ENCODE measurements around the gene CXCR1.
A peak's percentile ranks its signal among the peaks of the same experiment; 100 is the strongest.
"Not testable (repeated sequence)": the region's sequence is repeated elsewhere in the genome, so short reads cannot be mapped to it uniquely, and the experiment has no call there.

CXCR1 gene

DNA sequence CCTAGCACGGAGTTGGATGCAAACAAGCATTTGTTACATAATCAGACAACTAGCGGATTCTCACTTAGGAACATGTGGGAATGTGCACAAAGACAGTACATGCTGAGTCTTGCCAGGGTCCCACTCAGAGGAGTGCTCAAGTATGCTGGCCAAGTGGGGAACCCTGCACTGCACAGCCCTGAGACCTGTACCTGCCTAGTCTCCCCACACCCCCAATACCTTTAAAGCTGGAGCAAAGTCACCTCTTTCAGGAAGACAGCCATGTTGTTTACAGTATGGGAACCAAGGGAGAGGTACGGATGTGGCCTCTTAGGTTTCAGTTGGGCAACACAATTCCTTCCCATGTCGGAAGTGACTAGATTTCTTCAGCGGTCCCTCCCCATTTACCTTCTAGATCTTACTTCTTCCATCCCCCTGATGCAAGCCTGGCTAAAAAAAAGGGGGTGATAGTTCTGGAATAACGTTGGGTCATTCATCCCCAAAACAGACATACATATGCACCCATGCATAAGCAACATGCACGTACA, 10.7 kb downstream of the CXCR1 start:
- no peak for DNase-seq

GRCh38 chr2:218152777-218153176, 14.0 kb downstream of the CXCR1 start:
- no peak for DNase-seq

DNA sequence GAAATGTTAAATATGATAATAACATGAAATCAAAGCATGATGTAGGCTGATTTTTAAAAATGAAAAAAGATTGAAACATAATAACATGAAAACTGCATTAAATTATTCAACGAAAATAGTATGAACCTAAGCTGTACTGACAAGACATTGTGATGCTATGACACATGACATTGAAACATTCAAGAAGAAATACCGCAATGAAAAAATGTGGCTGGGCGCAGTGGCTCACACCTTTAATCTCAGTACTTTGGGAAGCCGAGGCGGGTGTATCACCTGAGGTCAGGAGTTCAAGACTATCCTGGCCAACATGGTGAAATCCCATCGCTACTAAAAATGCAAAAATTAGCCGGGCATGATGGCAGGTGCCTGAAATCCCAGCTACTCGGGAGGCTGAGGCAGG, 14.6 kb downstream of the CXCR1 start:
- DNase-seq: no peak

- DNase-seq: no peak
Observed at GRCh38 chr2:218149848-218150440, 16.8 kb downstream of the CXCR1 start.

DNA sequence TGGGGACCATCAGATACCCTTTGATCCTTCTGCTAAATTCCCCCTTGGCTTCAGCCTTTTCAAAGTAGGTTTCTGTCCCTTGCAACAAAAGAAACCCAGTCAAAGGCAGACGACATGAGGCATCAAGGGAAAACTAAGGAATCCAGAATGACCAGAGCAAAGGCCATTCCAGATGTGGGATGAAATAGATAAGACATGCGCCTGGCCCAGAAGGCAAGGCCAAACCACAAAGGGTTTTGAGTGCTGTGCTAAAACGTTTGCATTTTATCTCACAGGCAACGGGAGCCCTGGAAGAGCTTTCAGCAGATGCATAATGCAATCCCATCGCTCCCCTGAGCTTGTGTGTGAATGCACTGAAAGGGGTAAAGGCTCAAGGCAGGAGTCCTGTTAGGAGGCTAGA, 17.7 kb downstream of the CXCR1 start:
- no peak for DNase-seq

GRCh38 chr2:218146056-218146455, 20.7 kb downstream of the CXCR1 start:
- no peak for DNase-seq

DNA sequence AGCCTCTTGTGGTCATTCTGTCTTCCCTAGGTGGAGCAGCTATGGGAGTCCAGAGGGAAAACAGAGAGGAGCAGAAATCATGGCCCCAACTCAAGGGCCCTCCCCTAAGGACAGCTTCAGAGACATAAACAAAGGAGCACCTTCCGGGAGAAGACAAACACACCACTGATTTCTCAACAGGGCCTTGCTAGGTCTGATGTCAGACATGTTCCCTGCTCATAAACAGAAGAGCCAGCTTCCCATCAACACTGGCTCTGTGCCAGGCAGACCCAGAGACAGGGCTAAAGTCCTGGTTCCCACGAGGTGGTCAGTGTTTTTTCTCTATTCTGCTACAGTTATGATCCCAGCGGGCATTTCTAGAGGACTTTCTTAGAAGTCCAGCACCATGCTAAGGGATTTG, 21.6 kb downstream of the CXCR1 start:
- peak; percentile 43 for DNase-seq

GRCh38 chr2:218138047-218138446, 28.7 kb downstream of the CXCR1 start:
- no peak for DNase-seq

GRCh38 chr2:218137514-218137913, 29.2 kb downstream of the CXCR1 start:
- DNase-seq: no peak

GRCh38 chr2:218130822-218131221, 35.9 kb downstream of the CXCR1 start:
- DNase-seq: no peak

DNA sequence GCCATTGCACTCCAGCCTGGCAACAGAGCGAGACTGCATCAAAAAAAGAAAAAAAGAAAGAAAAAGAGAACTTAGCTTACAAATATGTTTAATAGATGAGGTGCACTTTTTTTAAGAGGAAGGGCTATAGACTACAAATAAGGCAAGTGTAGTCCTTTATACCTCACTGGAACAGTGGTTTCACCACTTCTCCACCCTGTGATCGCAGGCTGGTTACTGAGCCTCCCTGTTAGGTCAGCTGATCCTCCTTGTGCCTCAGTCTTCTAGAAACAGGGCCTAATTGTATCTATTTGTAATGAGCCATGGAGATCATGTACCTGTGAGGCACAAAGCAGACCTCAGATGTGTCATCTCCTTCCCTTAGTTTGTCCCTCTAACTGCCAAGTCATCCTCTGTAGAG, 36.4 kb downstream of the CXCR1 start:
- no peak for DNase-seq

DNA sequence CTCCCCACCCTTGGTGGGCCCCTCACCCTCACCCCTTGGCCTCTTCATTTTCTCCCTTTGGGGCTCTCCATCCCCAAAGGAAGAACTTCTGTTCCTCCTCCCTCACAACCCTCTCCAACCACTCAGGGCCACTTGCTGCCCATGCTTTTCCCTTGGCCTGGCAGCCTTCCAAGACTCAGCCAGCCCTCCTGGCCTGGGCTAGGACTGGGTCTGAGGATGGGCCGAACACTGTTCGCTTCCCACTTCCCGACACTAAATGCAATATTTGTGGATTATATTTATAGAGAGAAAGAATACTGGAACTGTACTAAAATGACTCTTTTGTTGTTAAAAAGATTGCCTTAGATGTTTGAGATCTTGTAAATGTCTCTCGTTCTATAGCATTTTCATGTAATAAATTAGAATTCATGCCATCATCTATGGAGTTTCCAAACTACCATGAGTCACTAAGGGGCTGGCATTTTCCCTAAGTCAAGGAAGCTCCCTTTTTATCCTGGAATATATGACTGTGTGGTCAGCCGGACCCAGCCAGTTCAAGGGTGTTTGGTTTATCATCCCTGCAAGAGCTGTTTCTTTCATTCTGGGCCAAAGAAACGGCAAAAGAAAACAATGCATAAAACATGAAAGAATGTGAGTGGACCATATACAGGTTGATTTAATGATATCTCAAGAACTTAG, 37.2 kb downstream of the CXCR1 start:
- DNase-seq: peak; percentile 16

DNA sequence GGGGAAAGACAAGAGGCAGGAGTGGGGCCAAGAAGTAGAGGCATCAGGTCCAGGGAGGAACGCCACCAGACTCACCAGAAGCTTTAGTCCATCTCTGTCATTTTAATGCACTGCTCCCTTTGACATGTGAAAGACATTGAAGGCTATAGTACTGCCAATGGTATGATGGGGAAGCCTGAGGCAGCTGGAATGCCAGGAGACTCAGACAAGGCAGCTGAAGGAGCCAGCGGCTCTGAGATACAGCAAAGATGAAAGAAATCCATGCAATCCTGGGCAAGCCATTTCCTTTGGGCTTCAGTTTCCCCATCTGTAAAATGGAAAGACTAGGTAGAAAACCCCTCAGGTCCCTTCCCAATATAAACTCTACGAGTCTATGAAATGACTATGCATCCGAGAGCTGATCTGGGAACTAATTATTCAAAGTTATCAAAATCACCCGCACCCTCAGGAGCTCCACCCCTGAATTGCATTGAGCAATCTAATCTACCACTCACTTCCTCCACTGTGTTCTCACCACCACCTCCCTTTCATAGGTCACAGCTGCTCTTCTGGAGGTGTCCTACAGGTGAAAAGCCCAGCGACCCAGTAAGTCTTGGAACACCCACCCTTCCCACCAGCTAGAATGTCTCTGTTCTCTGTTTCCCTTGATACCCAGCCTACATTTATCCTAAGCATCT, 37.8 kb downstream of the CXCR1 start:
- no peak for DNase-seq

- no peak for DNase-seq
Observed at GRCh38 chr2:218127929-218128455, 38.8 kb downstream of the CXCR1 start.

GRCh38 chr2:218125626-218126080, 41.1 kb downstream of the CXCR1 start, which contains the start of gene CXCR2:
Gene CXCR2, plus strand, starts transcription at chr2:218126028. Its CDS starts 8,774 bp downstream, at chr2:218134802.
- no peak for DNase-seq

GRCh38 chr2:218125095-218125494, 41.7 kb downstream of the CXCR1 start:
- no peak for DNase-seq

DNA sequence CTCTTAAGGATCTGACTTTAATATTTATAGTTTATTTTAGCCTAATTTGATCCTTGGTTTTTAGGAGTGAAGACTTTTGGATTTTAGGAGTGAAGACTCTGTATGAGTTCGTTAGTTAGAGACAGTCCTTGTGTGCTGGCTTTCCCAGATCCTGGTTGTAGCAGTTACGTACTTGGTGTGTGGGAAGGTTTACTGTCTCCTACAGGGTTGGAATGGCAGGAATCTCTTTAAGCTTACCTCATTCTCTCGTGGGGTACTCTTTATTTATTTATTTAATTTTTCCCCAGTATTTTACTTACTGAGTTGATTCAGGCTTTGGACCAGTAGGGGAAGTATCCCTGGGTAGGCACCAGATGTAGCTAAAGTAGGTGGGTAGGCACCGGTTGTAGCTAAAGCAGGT, 42.8 kb downstream of the CXCR1 start:
- no peak for DNase-seq

DNA sequence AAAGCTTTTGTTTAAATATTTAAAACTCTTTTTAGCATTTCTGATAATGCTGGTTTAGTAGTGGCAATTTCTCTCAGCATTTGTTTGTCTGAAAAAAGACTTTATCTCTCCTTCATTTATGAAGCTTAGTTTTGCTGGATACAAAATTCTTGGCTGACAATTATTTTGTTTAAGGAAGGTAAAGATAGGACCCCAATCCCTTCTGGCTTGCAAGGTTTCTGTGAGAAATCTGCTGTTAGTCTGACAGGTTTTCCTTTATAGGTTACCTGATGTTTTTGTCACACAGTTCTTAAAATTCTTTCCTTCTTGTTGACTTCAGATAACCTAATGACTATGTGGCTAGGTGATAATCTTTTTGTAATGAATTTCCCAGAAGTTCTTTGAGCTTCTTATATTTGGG, 44.5 kb downstream of the CXCR1 start:
- not testable (repeated sequence) for DNase-seq

- DNase-seq: not testable (repeated sequence)
Observed at GRCh38 chr2:218121789-218122188, 45.0 kb downstream of the CXCR1 start.
